Spleen (tissue), 7 donors: ENCODE data around the gene CASP12.

Source experiments
- CTCF ChIP-seq, 11 experiments: fragments of 200-600 bp in 7 of 11; fragments of 450-650 bp in 4 of 11; sonication (generic) in 4 of 11; IDR thresholded peaks in 8 of 11; conservative IDR thresholded peaks in 3 of 11; 1 replicate in 7 of 11; 2 replicates in 4 of 11; pipeline versions ENCODE4 v1.4.0 to v1.8.0; 2016 to 2021; ENCODE audit warnings: antibody characterized with exemption in 11 of 11, inconsistent platforms in 4 of 11, mild to moderate bottlenecking in 1 of 11
- POLR2A ChIP-seq, 3 donors: fragments of 450-650 bp; IDR thresholded peaks; one replicate each; pipeline ENCODE4 v1.5.1; 2017; ENCODE audit warnings: antibody characterized with exemption in 3 of 3, mild to moderate bottlenecking in 1 of 3
- donor health status: DM: no; HTN: no; CAD: no; lungs with moderate emphysema.
- donor health status: DM: no; HTN: no; CAD: no.
- donor health status: DM: no; HTN: no; CAD: no.

DNA sequence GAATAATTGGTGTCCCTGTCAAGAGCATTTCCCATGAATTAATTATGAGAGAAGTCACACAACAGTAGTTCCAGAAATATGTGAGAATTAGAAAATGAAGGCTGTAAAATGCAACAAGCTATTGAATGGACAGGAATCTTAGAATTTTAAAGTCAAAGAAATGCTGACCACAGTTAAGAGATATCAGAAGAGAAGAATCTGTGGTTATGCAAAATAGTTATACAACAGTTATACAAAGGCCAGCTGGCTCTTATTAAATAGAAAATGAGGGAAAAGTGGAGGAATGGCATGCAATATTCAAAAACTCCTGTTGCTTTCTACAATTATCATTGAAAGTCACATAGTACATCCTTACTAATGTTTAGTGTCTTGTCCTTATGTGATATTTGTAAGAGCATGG is 27.4 kb downstream of the CASP12 start:
- TF ChIP-seq CTCF (IDR thresholded peaks at IDR 0.05 in 8 of 11, conservative IDR thresholded peaks at IDR 0.05 in 3 of 11) (no peak), POLR2A (IDR thresholded peaks at IDR 0.05) (no peak)
